ENCODE measurements around the gene MRPL21.
"Not testable (repeated sequence)": the region's sequence is repeated elsewhere in the genome, so short reads cannot be mapped to it uniquely, and the experiment has no call there.

Gene MRPL21

GRCh38 chr11:68911731-68912130 is 8.1 kb upstream of the MRPL21 start:
- no peak for DNase-seq (ENCODE audit: low spot score)

GRCh38 chr11:68910965-68911364 is 7.3 kb upstream of the MRPL21 start:
- no peak for DNase-seq (ENCODE audit: low spot score)

GRCh38 chr11:68908273-68908672 is 4.6 kb upstream of the MRPL21 start:
- DNase-seq (ENCODE audit: low spot score): no peak

- DNase-seq (ENCODE audit: low spot score): no peak
Observed at GRCh38 chr11:68905421-68906360, 2.1 kb upstream of the MRPL21 start.

- DNase-seq (ENCODE audit: low spot score): peak; percentile 54
Observed at GRCh38 chr11:68904248-68904847, 716 bp upstream of the MRPL21 start.

- DNase-seq (ENCODE audit: low spot score): no peak
Observed at GRCh38 chr11:68900835-68901381, 2.7 kb downstream of the MRPL21 start.

GRCh38 chr11:68897441-68897840 is 6.2 kb downstream of the MRPL21 start:
- DNase-seq (ENCODE audit: low spot score): no peak

GRCh38 chr11:68896171-68896959 is 7.3 kb downstream of the MRPL21 start:
- no peak for DNase-seq (ENCODE audit: low spot score)

- no peak for DNase-seq (ENCODE audit: low spot score)
Observed at GRCh38 chr11:68893282-68893681, 10.3 kb downstream of the MRPL21 start.

- DNase-seq (ENCODE audit: low spot score): no peak
Observed at GRCh38 chr11:68892576-68892975, 11.1 kb downstream of the MRPL21 start.

GRCh38 chr11:68891351-68891948 is 12.2 kb downstream of the MRPL21 start:
- DNase-seq (ENCODE audit: low spot score): no peak

- no peak for DNase-seq (ENCODE audit: low spot score)
Observed at GRCh38 chr11:68890490-68891231, 13.0 kb downstream of the MRPL21 start.

GRCh38 chr11:68889948-68890446 is 13.6 kb downstream of the MRPL21 start:
- no peak for DNase-seq (ENCODE audit: low spot score)

- DNase-seq (ENCODE audit: low spot score): not testable (repeated sequence)
Observed at GRCh38 chr11:68884827-68885226, 18.8 kb downstream of the MRPL21 start.

- DNase-seq (ENCODE audit: low spot score): no peak
Observed at GRCh38 chr11:68882391-68882790, 21.2 kb downstream of the MRPL21 start.

GRCh38 chr11:68881320-68881719 is 22.3 kb downstream of the MRPL21 start:
- DNase-seq (ENCODE audit: low spot score): no peak

GRCh38 chr11:68880851-68881250 is 22.8 kb downstream of the MRPL21 start:
- DNase-seq (ENCODE audit: low spot score): no peak

GRCh38 chr11:68878022-68878421 is 25.6 kb downstream of the MRPL21 start:
- DNase-seq (ENCODE audit: low spot score): no peak

GRCh38 chr11:68872216-68873003 is 31.2 kb downstream of the MRPL21 start:
- DNase-seq (ENCODE audit: low spot score): no peak

GRCh38 chr11:68870470-68870869 is 33.2 kb downstream of the MRPL21 start:
- no peak for DNase-seq (ENCODE audit: low spot score)
